ENCODE measurements around the gene CAST.

- TF ChIP-seq CTCF (IDR thresholded peaks at IDR 0.05), result no peak
- no peak for TF ChIP-seq POLR2AphosphoS5 (IDR thresholded peaks at IDR 0.05)
- no peak for TF ChIP-seq POLR2A (IDR thresholded peaks at IDR 0.05)
- TF ChIP-seq EP300 (IDR thresholded peaks at IDR 0.05), result no peak
These were observed 127.7 kb downstream of the CAST start for GRCh38 chr5:96789794-96790330.

Data from stomach (tissue), 4 donors.